NCI-H226 (cell line): ENCODE data around the gene TRAPPC6A.

Source experiments
- DNase-seq: peaks from one replicate; pipeline ENCODE4 v3.0.0-alpha.2; 2015

TRAPPC6A gene

GRCh38 chr19:45161738-45162607 is 16.1 kb downstream of the TRAPPC6A start:
- no peak for DNase-seq

GRCh38 chr19:45160870-45161737 is 16.9 kb downstream of the TRAPPC6A start, which contains the start of gene NKPD1:
Gene NKPD1, minus strand, starts transcription at chr19:45160982. Its CDS starts 832 bp downstream, at chr19:45160150.
- DNase-seq = no peak

GRCh38 chr19:45159971-45160324 is 18.1 kb downstream of the TRAPPC6A start:
- no peak for DNase-seq

GRCh38 chr19:45159210-45159970 is 18.6 kb downstream of the TRAPPC6A start:
- no peak for DNase-seq

- DNase-seq = no peak
These were observed 19.4 kb downstream of the TRAPPC6A start for GRCh38 chr19:45158503-45159209.

- no peak for DNase-seq
These were observed 21.3 kb downstream of the TRAPPC6A start for GRCh38 chr19:45156751-45157150.

GRCh38 chr19:45156011-45156630 is 21.9 kb downstream of the TRAPPC6A start:
- DNase-seq = no peak

GRCh38 chr19:45154064-45154827 is 23.8 kb downstream of the TRAPPC6A start:
- peak; percentile 97 for DNase-seq

GRCh38 chr19:45153339-45154063 is 24.5 kb downstream of the TRAPPC6A start:
- DNase-seq = no peak

- DNase-seq = no peak
These were observed 25.3 kb downstream of the TRAPPC6A start for GRCh38 chr19:45152504-45153338.

GRCh38 chr19:45151821-45152503 is 26.1 kb downstream of the TRAPPC6A start:
- DNase-seq = no peak

- DNase-seq = no peak
These were observed 26.7 kb downstream of the TRAPPC6A start for GRCh38 chr19:45151320-45151719.

- no peak for DNase-seq
These were observed 27.2 kb downstream of the TRAPPC6A start for GRCh38 chr19:45150751-45151281.

- no peak for DNase-seq
These were observed 27.9 kb downstream of the TRAPPC6A start for GRCh38 chr19:45150180-45150579.

GRCh38 chr19:45149129-45149528 is 28.9 kb downstream of the TRAPPC6A start:
- no peak for DNase-seq

GRCh38 chr19:45147835-45148676 is 30.0 kb downstream of the TRAPPC6A start:
- DNase-seq = no peak

- DNase-seq = no peak
These were observed 31.3 kb downstream of the TRAPPC6A start for GRCh38 chr19:45146741-45147205.
